ENCODE data around the gene PELO. TPM values are rescaled to one million over a fixed set of nuclear protein-coding genes. Genes with fewer than 3 reads are reported as not detected.

Gene PELO
- total RNA-seq, 3 donors from 2014 or later: 11.7 to 16.7 (median 12.1) TPM

DNA sequence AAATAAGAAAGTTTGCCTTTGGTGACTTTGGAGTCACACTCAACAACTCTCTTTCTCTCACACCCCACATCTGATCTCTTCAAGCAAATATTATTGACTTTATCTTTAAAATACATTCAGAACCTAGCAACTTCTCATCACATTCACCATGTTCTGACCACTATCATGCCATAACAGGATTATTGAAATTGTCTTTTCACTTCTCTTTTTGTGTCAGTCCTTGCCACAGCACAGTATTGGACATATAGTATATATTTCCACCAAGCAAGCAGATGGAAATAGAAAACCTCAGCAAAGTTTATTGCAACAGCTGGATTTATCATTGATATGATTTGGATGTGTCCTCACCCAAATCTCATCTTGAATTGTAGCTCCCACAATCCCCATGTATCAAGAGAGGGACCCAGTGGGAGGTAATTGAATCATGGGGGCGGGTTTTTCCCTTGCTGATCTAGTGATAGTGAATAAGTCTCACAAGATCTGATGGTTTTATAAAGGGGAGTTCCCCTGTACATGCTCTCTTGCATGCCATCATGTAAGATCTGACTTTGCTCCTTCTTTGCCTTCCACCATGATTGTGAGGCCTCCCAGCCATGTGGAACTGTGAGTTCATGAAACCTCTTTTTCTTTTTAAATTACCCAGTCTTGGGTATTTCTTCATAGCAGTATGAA, 26.9 kb upstream of the PELO start:
- H3K4me3 ChIP-seq: no peak overlapping the region
- H3K27me3 ChIP-seq: no peaks in the 10 kb centered on the region
- no peaks in the 10 kb centered on the region for H3K36me3 ChIP-seq
- no peaks in the 10 kb centered on the region for H3K4me1 ChIP-seq
- no peak for DNase-seq (ENCODE audit: low spot score in 2 of 2)
- no peak overlapping the region for H3K27ac ChIP-seq
- H3K9me3 ChIP-seq: no peaks in the 10 kb centered on the region
- intact Hi-C loops (cut with DNase I; ENCODE audit: low total_unique reads): no loop called here
- TF ChIP-seq POLR2AphosphoS5 (IDR thresholded peaks at IDR 0.05): no peak
- TF ChIP-seq, protein P1, sequence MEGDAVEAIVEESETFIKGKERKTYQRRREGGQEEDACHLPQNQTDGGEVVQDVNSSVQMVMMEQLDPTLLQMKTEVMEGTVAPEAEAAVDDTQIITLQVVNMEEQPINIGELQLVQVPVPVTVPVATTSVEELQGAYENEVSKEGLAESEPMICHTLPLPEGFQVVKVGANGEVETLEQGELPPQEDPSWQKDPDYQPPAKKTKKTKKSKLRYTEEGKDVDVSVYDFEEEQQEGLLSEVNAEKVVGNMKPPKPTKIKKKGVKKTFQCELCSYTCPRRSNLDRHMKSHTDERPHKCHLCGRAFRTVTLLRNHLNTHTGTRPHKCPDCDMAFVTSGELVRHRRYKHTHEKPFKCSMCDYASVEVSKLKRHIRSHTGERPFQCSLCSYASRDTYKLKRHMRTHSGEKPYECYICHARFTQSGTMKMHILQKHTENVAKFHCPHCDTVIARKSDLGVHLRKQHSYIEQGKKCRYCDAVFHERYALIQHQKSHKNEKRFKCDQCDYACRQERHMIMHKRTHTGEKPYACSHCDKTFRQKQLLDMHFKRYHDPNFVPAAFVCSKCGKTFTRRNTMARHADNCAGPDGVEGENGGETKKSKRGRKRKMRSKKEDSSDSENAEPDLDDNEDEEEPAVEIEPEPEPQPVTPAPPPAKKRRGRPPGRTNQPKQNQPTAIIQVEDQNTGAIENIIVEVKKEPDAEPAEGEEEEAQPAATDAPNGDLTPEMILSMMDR (IDR thresholded peaks at IDR 0.05): no peak
- TF ChIP-seq POLR2A (IDR thresholded peaks at IDR 0.05): no peak

DNA sequence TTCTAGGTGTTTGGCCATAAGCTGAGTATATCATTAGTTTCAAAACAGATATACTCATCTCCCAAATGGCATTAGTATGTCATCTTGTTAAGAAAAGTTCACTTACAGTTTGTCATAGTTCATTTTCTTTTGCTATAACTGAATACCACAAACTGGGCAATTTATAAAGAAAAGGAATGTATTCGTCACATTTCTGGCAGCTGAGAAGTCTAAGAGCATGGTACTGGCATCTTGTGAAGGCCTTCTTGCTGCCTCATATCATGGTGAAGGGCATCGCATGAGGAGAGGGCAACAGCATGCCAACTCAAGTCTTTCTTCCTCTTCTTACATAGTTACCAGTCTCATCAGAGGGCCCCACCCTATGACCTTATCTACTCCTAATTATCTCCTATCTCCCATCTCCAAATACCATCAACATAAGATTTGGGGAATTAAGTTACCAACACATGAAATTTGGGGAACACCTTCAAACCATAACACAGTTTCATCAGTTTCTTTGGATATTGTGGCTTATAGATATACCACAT, 20.4 kb upstream of the PELO start:
- H3K9me3 ChIP-seq: no peaks in the 10 kb centered on the region
- TF ChIP-seq POLR2A (IDR thresholded peaks at IDR 0.05) (no peak), POLR2AphosphoS5 (IDR thresholded peaks at IDR 0.05) (no peak)
- TF ChIP-seq, protein P1 (IDR thresholded peaks at IDR 0.05): no peak
- H3K4me3 ChIP-seq: no peak overlapping the region
- no peak for DNase-seq (ENCODE audit: low spot score in 2 of 2)
- intact Hi-C loops (cut with DNase I; ENCODE audit: low total_unique reads): no loop called here
- no peaks in the 10 kb centered on the region for H3K27me3 ChIP-seq
- no peaks in the 10 kb centered on the region for H3K4me1 ChIP-seq
- H3K36me3 ChIP-seq: no peaks in the 10 kb centered on the region
- H3K27ac ChIP-seq: no peak overlapping the region

DNA sequence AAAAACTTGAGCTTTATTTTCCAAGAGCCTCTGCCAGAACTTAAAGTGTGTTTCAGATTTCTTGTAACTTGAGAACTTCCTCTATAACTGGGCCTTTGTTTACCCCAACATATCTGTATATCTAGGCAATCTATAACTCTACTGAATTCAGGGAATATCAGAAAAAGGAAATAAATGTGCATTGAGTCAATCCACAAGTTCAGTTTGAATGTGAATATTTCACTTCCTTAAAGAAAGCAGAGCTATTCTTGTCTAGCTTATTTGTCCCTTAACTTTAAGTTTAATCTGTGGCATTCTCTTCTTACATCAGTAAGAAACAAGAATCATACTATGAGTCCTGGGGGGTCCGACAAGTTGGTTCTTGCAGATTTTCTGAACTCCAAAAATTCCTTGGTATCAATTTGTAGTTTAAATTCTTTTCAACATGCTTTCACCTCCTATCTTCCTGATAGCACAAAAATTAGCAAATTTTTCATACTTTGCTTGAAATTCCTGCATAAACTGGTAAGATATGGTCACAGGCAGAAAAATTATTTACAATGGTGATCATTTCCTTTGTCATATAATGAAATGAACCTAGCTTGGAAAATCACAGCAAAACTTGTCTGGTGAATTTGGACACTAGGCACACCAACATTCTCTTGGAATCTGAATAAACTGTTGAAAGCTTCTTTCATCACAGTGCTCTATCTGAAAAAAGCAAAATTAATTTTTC, 19.8 kb upstream of the PELO start:
- Histone ChIP-seq H3K4me3 (no peak overlapping the region), H3K27ac (no peak overlapping the region), H3K36me3 (no peaks in the 10 kb centered on the region), H3K9me3 (no peaks in the 10 kb centered on the region), H3K4me1 (no peaks in the 10 kb centered on the region), H3K27me3 (no peaks in the 10 kb centered on the region)
- no peak for TF ChIP-seq POLR2A (IDR thresholded peaks at IDR 0.05)
- TF ChIP-seq, protein P1 (IDR thresholded peaks at IDR 0.05): no peak
- no peak for TF ChIP-seq POLR2AphosphoS5 (IDR thresholded peaks at IDR 0.05)
- no peak for DNase-seq (ENCODE audit: low spot score in 2 of 2)
- intact Hi-C loops (cut with DNase I; ENCODE audit: low total_unique reads): no loop called here

DNA sequence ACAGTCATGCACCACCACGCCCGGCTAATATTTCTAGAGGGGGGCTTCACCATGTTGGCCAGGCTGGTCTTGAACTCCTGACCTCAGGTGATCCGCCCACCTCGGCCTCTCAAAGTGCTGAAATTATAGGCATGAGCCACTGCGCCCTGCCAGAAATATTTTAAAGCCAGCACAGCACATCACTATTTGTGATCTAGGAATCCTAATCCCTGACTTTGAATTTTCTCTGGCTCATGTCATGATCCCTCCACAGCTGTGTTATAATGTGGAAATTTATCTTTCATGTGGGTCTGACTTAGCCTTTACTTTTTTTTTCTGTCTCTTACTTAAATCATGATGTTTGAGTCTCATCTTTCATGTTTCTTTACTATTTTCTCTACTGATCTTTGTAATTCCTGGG, 18.7 kb upstream of the PELO start:
- intact Hi-C loops (cut with DNase I; ENCODE audit: low total_unique reads): no loop called here
- H3K9me3 ChIP-seq: no peaks in the 10 kb centered on the region
- H3K4me1 ChIP-seq: no peaks in the 10 kb centered on the region
- no peaks in the 10 kb centered on the region for H3K36me3 ChIP-seq
- H3K27me3 ChIP-seq: no peaks in the 10 kb centered on the region
- H3K4me3 ChIP-seq: no peak overlapping the region
- no peak for DNase-seq (ENCODE audit: low spot score in 2 of 2)
- TF ChIP-seq, protein P1 (IDR thresholded peaks at IDR 0.05): no peak
- TF ChIP-seq POLR2AphosphoS5 (IDR thresholded peaks at IDR 0.05) (no peak), POLR2A (IDR thresholded peaks at IDR 0.05) (no peak)
- no peak overlapping the region for H3K27ac ChIP-seq

DNA sequence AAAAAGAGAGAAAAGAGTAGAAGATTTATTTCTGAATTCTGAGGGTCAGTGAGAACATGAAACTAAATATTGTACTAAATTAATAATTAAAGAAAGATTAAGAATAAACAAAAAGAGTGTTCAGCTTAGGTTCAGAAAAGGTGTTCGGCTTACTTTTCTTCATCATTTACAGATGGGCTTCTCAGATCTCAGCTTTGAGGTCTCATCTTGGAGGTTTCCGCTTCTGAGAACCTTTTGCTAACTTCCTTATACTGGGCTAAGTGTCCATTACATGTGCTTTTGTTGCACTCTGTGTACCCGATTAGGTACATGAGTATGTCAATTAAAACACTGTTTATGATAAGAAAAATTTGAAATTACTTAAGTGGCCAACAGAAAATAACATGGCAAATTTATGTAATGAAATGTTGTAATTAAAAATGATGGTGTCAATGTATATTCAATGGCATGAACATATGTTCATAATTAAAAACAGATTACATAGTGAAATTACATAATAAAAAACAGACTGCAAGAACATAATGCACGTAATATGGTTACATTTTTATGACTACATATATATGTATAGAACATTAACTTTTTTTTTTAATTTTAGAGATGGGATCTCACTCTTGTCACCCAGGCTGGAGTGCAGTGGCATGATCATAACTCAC, 17.3 kb upstream of the PELO start:
- Histone ChIP-seq H3K27ac (no peak overlapping the region), H3K36me3 (no peaks in the 10 kb centered on the region), H3K4me1 (no peaks in the 10 kb centered on the region), H3K4me3 (no peak overlapping the region), H3K27me3 (no peaks in the 10 kb centered on the region), H3K9me3 (no peaks in the 10 kb centered on the region)
- intact Hi-C loops (cut with DNase I; ENCODE audit: low total_unique reads): no loop called here
- TF ChIP-seq POLR2AphosphoS5 (IDR thresholded peaks at IDR 0.05) (no peak), POLR2A (IDR thresholded peaks at IDR 0.05) (no peak)
- TF ChIP-seq, protein P1 (IDR thresholded peaks at IDR 0.05): no peak
- no peak for DNase-seq (ENCODE audit: low spot score in 2 of 2)

All from breast epithelium (tissue), 4 donors.